Superior temporal gyrus (tissue), 1 donor: Measurements from ENCODE around the gene SHC4.
A peak's percentile ranks its signal among the peaks of the same experiment; 100 is the strongest.

Experiments used
- DNase-seq: peaks from one replicate; pipeline ENCODE4 v3.0.0-alpha.2; 2016; ENCODE audit errors: extremely low spot score

The SHC4 gene

DNA sequence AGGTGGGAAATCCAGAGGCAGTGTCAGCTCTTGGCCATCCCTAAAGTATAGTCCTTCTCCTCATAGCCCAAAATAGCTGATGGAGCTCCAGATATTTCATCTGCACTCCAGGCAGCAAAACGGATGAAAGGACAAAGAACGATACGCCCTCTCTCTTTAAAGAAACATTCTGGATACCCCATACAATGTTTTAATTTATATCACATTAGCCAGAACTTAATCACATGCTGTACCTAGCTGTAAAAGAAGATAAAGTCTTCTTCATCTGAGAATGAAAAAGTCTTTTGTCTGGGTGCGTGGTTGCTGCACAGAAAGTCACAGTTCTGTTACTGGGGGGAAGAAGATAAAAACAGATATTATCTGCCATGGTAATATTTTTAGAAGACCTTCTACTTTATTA lies 4.3 kb upstream of the SHC4 start:
- DNase-seq = no peak

DNA sequence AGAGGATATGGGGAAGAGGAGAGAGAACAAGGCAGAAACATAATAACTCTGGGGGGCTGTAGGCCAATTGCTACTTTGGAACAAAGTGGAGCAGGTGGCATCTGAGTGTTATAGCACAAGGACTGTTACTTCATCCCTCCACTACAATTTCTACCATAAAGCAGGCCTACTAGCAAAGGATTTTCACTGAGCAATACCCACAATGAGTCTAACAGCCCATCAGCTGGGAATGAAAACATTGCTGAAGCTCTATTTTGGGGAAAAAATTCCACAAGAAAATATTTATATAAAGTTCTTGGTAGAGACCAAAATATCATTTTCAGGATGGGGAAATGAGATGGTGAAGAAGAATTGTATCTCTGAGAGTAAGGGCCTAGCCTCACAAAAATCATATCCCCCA lies 3.6 kb upstream of the SHC4 start:
- DNase-seq = no peak

DNA sequence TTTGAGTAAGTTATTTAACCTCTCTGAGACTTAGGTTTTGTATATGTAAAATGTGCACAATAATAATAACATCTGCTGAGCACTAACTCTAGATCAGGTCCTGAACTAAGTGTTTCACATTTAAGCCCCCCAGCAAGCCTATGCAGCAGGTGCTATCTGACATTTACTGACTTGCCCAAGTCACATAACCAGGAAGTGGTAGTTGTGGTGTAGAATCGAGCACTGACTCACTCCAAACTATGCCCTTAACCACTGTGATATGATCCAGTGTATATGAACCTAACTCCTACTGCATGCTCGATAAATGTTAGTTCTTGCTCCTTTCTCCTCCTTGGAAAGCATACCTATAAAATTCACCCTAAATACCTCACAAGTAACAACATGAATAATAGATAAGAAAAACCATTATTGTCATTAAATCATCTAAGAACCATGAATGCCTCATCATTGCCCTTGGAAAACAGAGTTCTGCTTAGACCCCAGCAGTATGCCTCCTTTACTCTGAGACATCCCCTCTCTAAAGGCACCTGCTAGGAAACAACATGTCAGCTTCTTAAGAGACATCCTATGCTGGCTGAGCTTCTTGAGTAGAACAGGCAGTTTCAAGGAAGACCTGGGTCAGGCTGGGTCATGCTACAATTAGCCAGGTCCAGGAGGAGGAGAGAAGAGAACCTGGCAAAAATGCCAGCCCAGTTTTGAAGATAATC lies 3.0 kb upstream of the SHC4 start:
- DNase-seq = no peak

DNA sequence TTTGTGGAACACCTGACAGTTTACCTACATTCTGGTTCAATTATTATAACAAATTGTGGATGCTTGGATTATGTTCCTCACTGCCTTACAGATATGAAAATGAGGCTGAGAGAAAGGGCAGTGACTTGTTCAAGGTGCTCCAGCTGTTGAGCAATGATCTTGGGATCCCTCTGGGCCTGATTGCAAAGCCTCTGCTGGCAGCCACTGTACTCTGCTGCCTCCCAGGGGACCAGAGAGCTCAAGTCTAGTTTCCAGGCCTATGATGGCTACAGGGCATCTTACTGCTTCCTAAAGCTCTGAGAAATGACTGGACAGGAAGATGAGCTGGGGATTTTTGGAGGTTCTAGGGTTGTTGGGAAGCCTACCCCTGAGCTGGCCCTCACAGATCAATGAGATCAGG lies 2.3 kb upstream of the SHC4 start:
- no peak for DNase-seq

DNA sequence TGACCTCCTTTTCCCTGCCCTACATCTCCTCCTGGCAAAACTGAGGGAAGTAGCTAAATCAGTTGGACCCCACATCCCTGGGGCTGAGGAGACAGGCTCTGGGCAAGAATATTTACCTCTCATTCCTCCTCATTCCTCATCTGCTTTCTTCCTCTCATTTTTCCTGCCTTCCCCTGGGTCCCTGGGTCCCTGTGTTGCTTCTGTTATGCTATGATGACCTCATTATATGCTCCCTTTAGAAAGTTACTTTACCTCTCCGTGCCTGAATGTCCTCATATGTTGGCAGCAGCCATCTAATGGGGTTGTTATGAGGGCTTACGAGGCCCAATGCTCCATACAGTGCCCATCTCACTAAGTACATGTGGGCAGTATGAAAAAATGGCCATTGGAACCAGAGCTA lies 1.2 kb upstream of the SHC4 start:
- no peak for DNase-seq

DNA sequence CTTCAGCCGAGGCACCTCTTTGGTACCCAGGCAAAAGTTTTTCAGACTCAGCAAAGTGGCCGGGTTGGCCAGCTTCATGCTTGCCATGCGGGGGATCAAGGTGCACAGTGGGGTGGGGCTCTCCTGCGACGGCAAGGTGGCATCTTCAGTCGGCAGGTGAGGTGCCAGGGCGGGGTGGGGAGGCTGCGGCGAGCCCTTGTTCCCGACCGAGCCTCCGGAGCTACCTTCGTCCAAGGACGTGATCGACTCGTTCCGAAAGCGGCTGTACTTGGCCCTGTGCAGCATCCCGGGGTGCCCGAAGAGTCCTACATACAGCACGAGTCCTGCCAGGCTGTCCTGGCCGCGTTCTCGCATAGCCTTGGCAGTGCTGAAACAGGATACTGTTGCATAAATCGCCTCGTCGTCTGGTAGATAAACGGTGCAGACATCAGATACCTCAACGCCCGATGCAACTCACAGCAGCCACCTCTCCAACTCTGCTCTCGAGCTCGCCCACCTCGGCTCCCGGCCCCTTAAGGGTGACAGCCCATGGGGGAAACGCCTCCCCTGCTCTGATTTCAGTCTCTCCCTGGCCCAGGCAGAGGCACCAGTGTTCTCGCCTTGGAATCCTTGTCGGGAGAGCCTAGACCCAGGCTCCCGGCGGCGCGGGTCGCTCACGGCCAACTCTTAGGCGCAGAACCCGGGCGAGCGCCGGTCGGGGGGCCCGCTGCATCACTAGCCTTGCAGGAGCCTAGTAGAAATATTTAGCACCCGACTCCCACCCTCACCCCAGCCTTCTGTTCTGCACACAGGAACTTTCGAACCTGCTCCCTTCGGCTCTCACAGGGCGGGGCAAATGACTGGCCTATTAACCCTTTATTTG lies 826 bp downstream of the SHC4 start:
- DNase-seq = peak; percentile 50

DNA sequence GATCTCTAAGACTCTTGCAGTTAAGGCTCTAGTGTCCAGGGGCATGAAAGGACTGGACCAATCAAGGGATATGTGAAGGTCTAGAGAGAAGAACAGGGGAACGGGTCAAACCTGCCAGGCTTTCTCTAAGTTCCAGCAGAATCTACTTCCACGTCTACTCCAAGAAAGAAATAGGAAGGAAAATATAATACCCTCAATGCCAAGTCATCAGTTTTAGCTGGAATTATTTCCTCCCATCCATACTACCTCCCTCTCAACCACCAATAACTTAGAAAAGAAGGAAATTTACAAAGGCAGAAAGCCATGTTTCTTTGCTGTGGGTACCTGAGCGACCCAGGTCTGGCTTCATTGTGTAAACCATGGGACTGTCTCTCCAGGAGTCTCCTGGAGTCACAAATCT lies 7.8 kb downstream of the SHC4 start:
- no peak for DNase-seq

DNA sequence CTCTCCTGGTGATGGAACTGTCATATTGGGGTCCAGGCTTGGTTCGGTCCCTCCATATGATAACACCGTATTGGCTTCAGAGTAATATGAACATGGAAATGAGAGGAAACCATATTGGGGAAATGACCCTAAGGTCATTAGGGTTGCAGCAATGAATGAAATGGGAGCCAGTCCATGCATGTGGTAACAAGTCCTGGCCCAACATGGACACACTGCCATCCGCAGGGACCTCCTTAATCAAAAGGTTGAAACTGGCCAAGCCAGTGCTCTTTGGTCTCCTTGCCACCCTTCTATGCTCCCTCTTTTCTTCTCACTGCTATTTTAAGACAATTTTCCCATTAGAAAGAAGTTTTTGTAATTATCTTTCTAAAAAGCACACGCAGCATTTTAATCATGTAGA lies 8.3 kb downstream of the SHC4 start:
- no peak for DNase-seq

DNA sequence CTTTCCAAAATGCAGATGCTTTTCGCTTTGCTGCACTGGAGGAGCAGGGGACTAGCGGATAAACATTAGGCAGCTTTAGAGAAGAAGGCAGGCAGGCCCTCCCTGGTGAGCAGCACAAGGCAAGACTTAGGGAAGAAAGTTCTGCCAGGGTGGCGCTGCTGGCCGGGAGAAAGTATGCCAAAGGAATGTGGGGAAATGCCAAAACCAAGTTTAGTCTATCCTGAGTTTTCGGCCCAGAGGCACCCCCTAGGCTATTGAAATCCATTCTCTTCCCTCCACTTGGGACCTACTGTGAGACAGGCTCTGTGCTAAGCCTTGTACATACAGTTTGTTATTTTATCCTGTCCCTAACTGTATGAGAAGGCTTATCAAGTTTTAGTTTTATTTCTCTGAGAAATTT lies 9.2 kb downstream of the SHC4 start:
- DNase-seq = no peak

DNA sequence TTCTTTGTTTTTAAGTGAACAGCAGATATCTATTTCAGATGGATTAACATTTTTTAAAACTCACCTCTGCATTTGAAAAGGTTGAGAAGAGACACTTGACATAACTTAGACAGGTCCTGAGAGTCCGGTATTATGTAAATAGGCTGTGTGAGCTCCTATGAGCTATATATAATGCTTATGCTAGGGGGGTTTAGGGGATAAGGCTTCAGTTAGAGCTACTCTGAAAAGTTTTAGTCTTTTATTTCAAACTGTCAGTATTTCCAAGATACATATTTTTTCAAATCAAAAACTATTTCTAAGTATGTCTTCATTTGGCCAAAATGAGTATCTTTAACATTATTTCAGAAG lies 16.9 kb downstream of the SHC4 start:
- no peak for DNase-seq

DNA sequence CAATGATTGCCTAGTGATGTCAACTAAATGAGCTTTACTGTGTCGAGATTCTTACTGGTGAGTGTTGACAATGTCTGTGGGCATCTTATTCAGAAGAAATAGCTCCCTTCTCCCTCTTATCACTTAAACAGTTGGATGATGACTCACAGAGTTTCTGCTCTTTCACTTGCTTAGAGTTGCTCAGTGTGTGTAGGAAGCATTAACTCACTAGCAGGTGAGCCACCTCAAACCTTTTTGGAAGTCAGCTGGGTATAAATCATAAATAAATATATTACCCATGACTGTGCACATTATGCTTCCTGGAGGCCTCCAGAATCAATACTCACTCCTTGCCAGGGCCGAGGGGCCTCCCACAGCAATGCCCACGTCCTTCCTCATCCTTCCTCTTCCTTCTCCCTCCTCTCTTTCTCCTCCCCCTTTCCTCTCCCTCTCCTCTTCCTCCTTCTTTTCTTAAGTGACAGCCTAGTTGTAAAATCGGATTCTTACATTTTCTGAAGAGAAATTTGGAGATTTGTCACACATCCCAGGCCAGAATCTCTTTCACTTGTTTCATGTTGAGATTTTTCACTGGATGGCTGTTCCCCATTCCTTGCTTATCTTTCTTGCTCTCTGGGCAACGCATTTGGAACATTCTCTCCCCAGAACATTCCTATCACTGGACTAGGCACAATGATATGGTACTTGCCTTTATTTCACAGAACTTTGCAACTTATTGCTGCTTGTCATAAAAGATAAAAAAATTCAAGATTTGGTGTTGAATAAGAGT lies 17.5 kb downstream of the SHC4 start:
- DNase-seq = no peak

DNA sequence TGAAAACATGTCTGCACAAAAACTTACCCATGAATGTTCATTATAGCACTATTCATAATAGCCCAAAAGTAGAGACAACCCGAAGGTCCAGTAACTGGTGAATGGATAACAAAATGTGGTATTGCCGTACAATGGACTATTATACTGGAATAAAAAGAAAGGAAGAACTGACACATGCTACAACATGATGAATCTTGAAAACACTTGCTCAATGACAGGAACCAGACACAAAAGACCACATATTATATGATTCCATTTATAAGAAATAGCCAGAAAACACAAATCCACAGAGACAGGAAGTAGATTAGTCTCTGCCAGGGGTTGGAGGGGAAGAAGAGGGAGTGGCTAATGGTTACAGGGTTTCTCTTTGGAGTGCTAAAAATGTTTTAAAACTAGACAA lies 18.3 kb downstream of the SHC4 start:
- DNase-seq = no peak

DNA sequence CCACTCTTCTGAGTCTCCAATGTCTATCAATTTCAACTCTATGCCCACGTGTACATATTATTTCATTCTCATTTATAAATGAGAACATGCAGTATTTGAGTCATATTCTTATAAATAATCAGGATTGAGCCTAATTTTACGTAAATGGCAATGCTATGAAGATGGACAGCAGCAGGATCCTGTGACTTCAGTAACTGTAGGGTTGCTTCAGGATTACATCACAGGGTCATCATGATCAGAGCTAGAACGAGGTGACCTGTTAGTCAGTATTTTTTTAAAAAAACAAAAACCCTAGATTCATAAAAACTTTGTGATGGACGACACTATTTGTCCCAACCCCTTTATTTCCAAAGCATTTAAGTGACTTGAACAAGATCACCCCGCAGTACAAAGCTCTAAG lies 21.8 kb downstream of the SHC4 start:
- DNase-seq = no peak

DNA sequence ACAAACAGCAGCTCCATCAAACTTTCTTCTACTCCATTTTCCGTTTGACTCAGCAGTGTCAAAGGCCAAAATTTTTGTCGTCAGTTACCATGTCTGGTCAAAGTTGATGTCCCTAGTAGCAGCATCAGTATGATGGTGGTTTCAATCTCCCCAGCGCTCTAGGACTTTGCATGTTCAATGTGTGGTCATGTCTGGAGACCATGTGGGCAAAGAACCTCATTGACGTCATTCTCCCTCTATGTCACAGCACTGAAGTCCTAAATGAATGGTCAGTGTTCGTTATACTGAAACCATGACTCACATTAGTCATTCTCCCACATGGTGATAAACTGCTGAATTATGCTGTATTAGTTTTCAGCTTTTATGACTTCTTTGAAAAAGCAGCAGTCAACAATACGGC lies 23.2 kb downstream of the SHC4 start:
- DNase-seq = no peak

DNA sequence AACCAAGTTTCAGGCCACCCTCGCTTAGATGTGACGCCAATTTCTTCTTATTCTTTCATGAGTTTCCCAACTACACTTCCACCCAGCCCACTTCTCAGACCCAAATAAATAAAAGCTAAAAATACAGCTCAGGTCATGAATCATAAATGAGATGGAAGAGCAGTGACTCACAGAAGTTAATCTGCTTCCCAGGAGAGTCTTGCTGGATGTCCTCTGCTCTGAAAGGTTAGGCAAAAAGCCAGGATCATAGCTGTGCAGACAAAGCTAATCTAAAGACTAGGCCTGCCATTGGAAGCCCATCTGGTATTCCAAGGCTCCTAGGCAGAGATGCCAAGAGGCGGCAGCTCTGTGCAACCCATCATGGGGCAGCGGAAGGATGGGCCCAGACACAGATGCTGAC lies 24.1 kb downstream of the SHC4 start:
- no peak for DNase-seq

DNA sequence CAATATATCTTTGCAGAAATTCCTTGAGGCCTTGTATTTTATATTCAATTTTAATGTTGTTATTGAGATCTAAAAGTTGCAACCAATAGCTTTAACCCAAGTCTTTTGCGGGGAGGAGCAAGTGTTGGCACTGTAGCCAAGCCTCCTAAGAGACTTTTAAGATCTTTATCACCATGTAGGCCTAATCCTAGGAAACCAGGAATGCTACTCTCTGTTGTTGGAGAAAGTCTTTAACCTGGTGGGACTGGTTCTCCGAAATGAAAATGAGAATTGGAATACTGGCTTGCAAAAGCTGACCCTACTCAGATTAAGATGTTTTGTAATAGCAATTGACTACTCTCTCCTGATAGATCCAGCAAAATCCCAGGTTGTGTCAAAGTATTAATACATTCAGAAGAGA lies 25.8 kb downstream of the SHC4 start:
- no peak for DNase-seq

DNA sequence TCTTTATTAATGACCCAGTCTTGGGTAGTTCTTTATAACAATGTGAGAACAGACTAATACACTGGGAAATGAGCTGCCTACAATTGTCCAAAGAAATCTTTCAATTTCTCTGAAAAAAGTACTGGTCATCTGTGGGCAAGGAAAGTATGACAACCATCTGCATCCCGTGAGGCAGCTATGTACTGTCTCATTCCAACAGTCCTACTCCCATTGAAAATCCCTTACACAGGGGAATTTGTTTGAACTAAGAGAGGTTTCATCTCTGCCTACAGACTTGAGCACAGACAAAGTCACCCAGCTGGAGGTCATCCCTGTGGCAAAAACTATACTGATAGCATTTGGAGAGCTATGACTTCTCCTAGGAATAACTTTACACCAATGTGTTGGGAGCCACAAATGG lies 27.1 kb downstream of the SHC4 start:
- no peak for DNase-seq

DNA sequence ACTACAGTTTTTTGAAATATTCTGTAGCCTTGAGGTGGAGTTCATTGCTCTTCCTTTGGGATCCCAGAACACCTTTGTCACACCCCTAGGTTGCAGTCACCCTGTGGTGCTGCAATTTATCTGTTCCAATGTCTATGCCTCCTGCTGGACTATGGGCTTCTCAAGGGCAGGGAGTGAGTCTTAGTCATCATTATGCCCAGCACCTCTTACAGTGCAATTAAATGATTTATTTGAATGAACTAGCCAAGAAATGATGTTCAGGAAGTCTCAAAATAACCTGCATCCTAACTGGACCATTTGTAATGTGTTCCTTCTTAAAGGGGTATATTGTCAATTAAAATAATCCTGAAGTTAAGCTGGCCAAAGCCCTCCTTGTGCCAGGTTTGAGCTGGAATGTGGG lies 28.5 kb downstream of the SHC4 start:
- no peak for DNase-seq

DNA sequence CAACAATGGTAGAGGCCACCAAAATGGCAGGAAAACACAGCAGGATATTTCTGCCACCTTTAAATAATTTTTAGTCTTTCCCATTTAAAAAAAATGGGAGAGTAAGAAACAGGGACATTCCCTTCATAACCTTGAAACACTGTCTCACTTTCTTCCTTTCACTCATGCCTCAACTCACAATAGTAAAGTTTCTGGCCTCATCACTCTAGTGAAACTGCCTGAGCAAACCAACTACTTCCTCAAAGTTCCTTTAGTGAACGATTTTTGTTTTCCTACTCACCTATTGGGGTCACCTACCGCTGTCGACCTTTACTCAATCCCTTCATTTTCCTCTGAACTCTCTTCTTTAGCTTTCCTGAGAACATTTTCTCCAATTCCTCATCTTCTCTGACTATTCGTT lies 33.0 kb downstream of the SHC4 start:
- DNase-seq = no peak

DNA sequence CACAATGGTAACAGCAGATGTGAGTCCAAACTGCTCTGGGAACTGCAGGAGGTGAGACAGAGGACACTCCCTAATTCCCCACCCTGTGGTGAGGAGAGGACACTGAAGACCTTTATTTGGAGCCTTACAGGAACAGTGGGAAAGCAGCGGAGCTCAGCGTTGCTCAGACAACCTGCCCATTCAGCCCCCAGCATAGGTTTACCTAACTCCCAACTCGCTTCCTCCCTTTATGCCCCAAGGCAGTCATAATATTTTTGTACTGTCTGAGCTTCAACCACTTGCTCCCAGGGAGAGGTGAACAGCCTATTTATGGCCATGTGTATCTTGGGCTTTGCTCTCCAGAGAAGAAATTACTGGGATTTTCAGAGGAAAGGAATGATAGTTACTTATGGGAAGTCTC lies 34.1 kb downstream of the SHC4 start:
- DNase-seq = no peak

DNA sequence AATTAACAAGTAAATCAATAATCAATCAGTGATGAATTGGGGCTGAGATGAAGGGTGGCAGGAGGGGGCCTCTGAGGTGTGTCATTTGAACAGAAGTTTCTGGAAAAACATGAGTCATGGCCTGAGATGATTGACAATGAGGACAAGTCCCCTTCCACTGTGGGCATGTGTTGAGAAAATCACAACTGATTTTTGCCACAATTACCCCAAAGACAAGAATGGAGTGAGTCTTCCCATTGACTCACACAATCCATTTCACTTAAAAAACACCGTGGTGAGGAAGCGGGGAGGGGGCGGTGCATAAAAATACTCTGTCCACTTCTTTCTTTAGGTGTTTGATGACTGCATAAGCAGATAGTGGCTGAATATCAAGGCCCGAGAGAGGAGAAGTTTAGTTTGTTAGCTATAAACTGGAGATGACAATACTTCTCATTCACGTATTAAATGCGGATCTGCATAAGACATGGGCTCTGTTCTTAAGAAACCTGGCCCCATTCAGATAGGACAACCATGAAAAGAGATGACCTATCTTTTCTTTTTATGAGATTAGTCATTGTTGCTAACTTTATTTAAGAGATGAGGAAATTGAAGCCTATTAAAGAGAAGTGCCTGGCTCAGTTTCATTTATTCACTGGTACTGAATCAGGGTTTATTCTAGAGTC lies 34.7 kb downstream of the SHC4 start:
- no peak for DNase-seq

DNA sequence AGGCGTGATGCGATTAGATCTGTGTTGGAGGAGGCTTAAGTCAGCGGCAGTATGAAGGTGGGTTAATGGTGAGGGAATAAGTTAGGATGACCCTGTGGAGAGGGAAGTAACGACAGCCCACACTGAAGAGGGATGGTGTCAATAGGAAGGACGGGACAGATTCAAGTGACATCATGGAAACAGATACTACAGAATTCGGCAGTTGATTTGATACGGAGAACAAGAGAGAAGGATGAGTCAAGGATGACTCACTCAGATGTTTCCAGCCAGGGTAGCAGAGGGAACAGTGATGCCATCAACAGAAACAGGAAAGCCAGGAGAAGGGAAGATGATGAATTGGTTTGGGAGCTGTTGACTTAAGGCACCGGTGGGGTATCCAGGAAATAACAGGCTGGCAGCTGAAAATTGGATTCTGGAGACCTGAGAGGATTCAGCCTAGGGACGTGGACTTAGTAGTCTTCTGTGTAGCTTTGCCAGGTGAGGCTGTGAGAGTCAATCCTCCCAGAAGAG lies 38.0 kb downstream of the SHC4 start:
- peak; percentile 53 for DNase-seq
